Measurements from ENCODE around the gene ZCCHC18.

ZCCHC18 gene

DNA sequence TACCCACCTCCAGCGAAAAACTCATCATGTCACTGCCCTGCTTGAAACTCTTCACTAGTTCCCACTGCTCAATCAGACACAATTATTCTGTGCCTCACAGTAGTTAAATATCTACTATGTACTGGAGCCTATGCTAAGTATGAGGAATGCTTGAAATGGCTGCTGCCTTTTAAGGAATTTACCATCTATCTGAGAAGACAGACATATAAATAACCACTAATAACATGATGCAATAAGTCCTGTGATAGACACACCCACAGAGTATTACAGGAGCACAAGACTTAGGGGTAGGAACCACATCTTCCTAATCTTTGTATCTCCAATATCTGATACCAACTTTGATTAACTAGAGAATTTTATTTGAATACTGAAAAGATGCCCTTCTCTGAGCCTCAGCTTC is 23.4 kb downstream of the ZCCHC18 start:
- peaks cover 5% of the 10 kb centered on the region for H3K4me1 ChIP-seq (ENCODE audit: control insufficient read depth, insufficient read depth, low read length)
- H3K36me3 ChIP-seq (ENCODE audit: control insufficient read depth, insufficient read depth, low read length, severe bottlenecking): no peaks in the 10 kb centered on the region
- no peaks in the 10 kb centered on the region for H3K9me3 ChIP-seq (ENCODE audit: control insufficient read depth, low read length)
- no peak overlapping the region for H3K9ac ChIP-seq (ENCODE audit: low read length)
- H3K4me3 ChIP-seq (ENCODE audit: low read length): no peak overlapping the region
- H3K27me3 ChIP-seq (replicated peaks; ENCODE audit: control insufficient read depth, insufficient read depth, low read length): peaks cover 18% of the 10 kb centered on the region
- DNase-seq (ENCODE audit: low read depth): peak; percentile 7

DNA sequence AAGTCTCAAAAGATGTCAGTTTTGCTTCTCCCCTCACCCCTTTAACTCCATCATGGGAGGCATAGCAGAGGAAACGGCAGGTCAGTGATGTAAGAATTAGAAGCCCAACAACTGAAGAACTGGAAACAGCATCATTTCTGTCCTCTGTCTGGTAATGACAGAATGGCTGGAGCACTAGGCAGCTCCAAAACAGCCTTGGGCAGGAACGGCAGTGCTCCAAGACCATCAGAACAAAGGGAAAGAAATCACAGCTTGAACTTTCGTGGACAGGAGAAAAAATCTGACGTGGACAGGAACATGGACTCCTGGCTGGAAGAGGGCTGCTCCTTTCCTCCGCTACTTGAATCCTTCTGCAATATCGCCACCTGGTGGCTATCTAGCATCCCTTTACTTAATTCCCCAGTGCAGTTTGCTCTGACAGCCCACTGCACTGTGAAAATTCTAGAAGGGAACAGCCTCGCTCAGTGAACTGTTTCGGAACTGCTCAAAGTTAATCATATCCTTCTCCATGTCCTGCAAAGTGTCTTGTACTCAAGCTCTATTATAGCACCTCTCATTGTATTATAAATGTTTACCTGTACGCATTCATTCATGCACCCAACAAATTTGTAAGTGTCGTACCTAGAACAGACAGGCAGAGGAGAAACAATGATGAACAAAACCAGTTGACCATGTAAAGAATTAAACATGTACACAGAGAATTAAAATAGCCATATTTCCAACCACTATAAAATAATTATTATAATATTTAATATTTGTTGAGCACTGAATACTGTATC is 24.1 kb downstream of the ZCCHC18 start:
- DNase-seq (ENCODE audit: low read depth): peak; percentile 94
- Histone ChIP-seq H3K9ac (ENCODE audit: low read length) (peak overlapping the region; percentile 74), H3K9me3 (ENCODE audit: control insufficient read depth, low read length) (no peaks in the 10 kb centered on the region), H3K27me3 (replicated peaks; ENCODE audit: control insufficient read depth, insufficient read depth, low read length) (peaks cover 18% of the 10 kb centered on the region), H3K4me1 (ENCODE audit: control insufficient read depth, insufficient read depth, low read length) (peaks cover 5% of the 10 kb centered on the region), H3K36me3 (ENCODE audit: control insufficient read depth, insufficient read depth, low read length, severe bottlenecking) (no peaks in the 10 kb centered on the region), H3K4me3 (ENCODE audit: low read length) (peak overlapping the region; percentile 75)

DNA sequence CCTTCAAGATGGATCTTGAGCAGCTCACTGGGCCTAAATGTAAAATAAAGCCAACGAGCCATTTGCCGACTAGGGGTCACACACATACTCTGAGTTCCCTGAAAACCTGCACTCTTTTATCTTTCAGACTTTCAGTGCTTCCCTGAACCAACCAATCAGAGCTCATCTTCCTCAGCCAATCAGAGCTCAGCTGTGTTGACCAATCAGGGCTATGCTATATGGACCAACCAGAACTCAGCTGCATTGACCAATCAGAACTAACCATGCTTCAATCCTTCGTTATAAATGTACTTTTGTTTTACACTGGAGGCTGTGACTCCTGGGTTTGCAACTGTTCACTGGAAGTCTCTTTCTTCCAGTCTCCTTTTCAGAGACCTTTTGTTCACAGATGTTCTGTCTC is 25.2 kb downstream of the ZCCHC18 start:
- peaks cover 18% of the 10 kb centered on the region for H3K27me3 ChIP-seq (replicated peaks; ENCODE audit: control insufficient read depth, insufficient read depth, low read length)
- DNase-seq (ENCODE audit: low read depth): peak; percentile 15
- no peaks in the 10 kb centered on the region for H3K9me3 ChIP-seq (ENCODE audit: control insufficient read depth, low read length)
- no peak overlapping the region for H3K4me3 ChIP-seq (ENCODE audit: low read length)
- H3K9ac ChIP-seq (ENCODE audit: low read length): no peak overlapping the region
- H3K36me3 ChIP-seq (ENCODE audit: control insufficient read depth, insufficient read depth, low read length, severe bottlenecking): no peaks in the 10 kb centered on the region
- H3K4me1 ChIP-seq (ENCODE audit: control insufficient read depth, insufficient read depth, low read length): peaks cover 5% of the 10 kb centered on the region

DNA sequence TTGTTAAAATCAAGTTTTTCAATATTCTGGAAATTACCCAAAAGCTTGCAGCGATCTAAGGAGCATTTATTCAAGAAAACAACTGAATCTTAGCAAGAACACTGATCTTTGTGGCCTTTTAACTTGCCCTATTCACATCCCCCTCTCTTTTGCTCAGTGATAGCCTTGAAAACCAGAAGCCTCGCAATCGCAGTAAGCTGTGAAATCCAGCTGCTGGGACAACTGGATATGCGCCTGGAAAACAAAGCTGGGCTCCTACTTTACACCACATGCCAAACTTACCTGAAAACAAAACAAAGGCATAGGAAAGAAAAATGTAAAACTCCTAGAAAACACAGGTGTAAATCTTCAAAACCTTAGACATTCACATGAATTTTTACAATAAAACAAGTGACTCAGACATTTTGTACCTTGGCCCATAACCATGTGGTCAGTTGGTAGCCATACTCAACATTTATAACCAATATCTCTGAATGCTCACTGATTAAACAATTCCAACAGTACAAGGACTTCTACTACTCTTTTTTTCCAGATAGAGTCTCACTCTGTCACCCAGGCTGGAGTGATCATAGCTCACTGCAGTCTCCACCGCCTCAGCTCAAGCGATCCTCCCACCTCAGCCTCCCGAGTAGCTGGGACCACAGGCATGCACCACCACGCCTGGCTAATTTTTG is 28.9 kb downstream of the ZCCHC18 start:
- Histone ChIP-seq H3K9ac (ENCODE audit: low read length) (no peak overlapping the region), H3K4me1 (ENCODE audit: control insufficient read depth, insufficient read depth, low read length) (peaks cover 1% of the 10 kb centered on the region), H3K9me3 (ENCODE audit: control insufficient read depth, low read length) (no peaks in the 10 kb centered on the region), H3K4me3 (ENCODE audit: low read length) (no peak overlapping the region), H3K36me3 (ENCODE audit: control insufficient read depth, insufficient read depth, low read length, severe bottlenecking) (no peaks in the 10 kb centered on the region), H3K27me3 (replicated peaks; ENCODE audit: control insufficient read depth, insufficient read depth, low read length) (no peaks in the 10 kb centered on the region)
- no peak for DNase-seq (ENCODE audit: low read depth)

DNA sequence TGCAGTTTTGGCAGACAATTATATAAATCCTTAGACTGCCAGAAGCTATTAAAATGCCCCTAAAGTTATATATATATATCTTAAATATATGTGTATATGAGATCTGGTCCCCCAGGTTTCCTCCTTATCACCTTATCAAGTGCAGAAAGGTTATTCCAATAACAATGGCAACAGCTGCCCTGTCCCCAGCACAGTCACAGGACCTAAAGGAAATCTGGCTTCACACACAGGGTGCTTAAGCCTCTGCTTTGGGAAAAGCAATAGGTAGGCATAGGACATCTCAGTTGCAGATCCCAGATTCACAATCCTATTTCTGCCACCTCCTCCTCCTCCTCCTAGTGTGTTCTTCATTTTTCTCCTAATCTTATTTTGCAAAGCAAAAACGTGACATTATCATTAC is 38.7 kb downstream of the ZCCHC18 start:
- no peaks in the 10 kb centered on the region for H3K4me1 ChIP-seq (ENCODE audit: control insufficient read depth, insufficient read depth, low read length)
- DNase-seq (ENCODE audit: low read depth): no peak
- no peak overlapping the region for H3K4me3 ChIP-seq (ENCODE audit: low read length)
- no peaks in the 10 kb centered on the region for H3K27me3 ChIP-seq (replicated peaks; ENCODE audit: control insufficient read depth, insufficient read depth, low read length)
- no peak overlapping the region for H3K9ac ChIP-seq (ENCODE audit: low read length)
- H3K9me3 ChIP-seq (ENCODE audit: control insufficient read depth, low read length): no peaks in the 10 kb centered on the region
- no peaks in the 10 kb centered on the region for H3K36me3 ChIP-seq (ENCODE audit: control insufficient read depth, insufficient read depth, low read length, severe bottlenecking)

DNA sequence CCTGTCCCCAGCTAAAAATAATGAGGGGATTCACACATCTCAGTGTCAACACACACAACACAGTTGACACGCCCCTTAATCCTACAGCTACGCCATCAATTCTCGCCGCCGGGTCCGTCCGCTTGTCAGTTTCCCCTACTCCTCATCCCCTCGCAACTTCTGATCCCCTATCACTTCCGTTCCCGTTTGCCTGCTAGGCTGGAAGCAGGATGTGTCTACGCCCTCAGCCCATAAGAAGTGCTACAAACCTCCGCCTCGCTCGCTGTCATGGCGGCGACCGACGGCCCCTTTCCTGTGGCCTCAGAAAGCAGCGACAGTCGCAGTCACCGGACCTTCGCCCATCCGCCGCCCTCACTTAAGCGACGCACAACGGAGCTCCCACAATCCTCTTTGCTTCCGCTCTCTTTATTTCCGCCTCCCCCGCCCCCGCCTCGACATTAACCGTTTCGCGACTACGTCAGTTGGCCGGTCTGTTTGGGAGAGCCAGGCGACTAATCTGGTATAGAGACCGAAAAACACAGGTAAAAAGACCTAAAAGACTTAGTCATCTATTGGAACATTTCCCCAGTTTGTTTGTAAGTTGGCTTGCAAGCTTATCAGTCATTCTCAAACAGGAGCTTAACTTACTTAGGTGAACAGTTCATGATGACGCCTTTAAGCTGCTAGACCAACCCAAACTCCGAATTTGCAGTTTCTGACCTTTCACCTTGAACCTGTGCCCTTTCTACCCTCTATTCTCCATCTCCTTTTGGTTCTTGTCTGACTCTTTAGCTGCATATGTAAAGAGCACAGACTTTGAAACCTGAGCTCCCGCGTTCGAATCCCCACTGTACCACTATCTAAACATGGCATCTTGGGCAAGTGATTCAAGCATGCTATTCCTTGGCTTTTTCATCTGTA is 44.6 kb downstream of the ZCCHC18 start, which contains the start of gene SLC25A53:
Gene SLC25A53 (minus strand): TSS at position 380 of the 900 bp plus-strand sequence. CDS start 51,752 bp downstream, outside the sequence.
- peak; percentile 86 for DNase-seq (ENCODE audit: low read depth)
- Histone ChIP-seq H3K4me3 (ENCODE audit: low read length) (peak within 1 kb of the TSS; percentile 92), H3K4me1 (ENCODE audit: control insufficient read depth, insufficient read depth, low read length) (peaks cover 6% of the 10 kb centered on the region), H3K9ac (ENCODE audit: low read length) (peak within 1 kb of the TSS; percentile 93), H3K27me3 (replicated peaks; ENCODE audit: control insufficient read depth, insufficient read depth, low read length) (peaks cover 2% of the 10 kb centered on the region), H3K36me3 (ENCODE audit: control insufficient read depth, insufficient read depth, low read length, severe bottlenecking) (no peaks in the 10 kb centered on the region), H3K9me3 (ENCODE audit: control insufficient read depth, low read length) (no peaks in the 10 kb centered on the region)
